Endothelial cell of umbilical vein (primary cell): ENCODE measurements around the gene CEP20. TPM values are rescaled to one million over a fixed set of nuclear protein-coding genes. Genes with fewer than 3 reads are reported as not detected.

Experiments used
- BruUV-seq: library from RNA; stranded (reverse); fragments of 400-500 nt; replicated peaks from 2 replicates; lab custom pipeline; 2021; lab: Mats Ljungman, UMichigan
- CTCF ChIA-PET: fragments of 300-600, 350-600 bp; sonication (Branson Sonifier 250); formaldehyde crosslinking; loops from one replicate; lab custom pipeline; 2021; ENCODE audit warnings: antibody characterized with exemption, inconsistent platforms; lab: Charles Lee
- POLR2A ChIA-PET: fragments of 300-600, 350-600 bp; sonication (Branson Sonifier 250); formaldehyde crosslinking; loops from one replicate; lab custom pipeline; 2021; ENCODE audit warnings: antibody characterized with exemption, inconsistent platforms; lab: Charles Lee
- DNase-seq: peaks from one replicate; pipeline ENCODE4 v3.0.0-alpha.2; 2011; ENCODE audit warnings: low read depth, low spot score
- FAIRE-seq: peaks from 2 replicates; lab custom pipeline; 2011; peaks lifted over from hg19 to GRCh38; lab: Jason Lieb, UNC
- H2AFZ ChIP-seq: 2 replicates; pipeline ENCODE4 v1.6.0; 2012; ENCODE audit warnings: low read depth, low read length, control low read depth, inconsistent platforms
- H3K27ac ChIP-seq: 2 replicates; pipeline ENCODE4 v1.5.1; 2011; ENCODE audit warnings: low read depth, mild to moderate bottlenecking, control low read depth, low read length, moderate library complexity; ENCODE audit not compliant: insufficient read depth
- H3K27me3 ChIP-seq, 2 experiments: 2 replicates each; pipeline versions ENCODE4 v1.6.0 to v1.6.1; 2011; ENCODE audit warnings: low read length in 2 of 2, mixed read lengths in 1 of 2; ENCODE audit not compliant: control insufficient read depth in 2 of 2, insufficient read depth in 2 of 2
- H3K36me3 ChIP-seq, 2 experiments: 2 replicates in 1 of 2; 3 replicates in 1 of 2; pipeline ENCODE4 v1.5.1; 2011; ENCODE audit warnings: low read length in 2 of 2, mild to moderate bottlenecking in 1 of 2, moderate library complexity in 1 of 2; ENCODE audit not compliant: control insufficient read depth in 2 of 2, insufficient read depth in 2 of 2; ENCODE audit errors: extremely low read depth in 1 of 2
- H3K4me1 ChIP-seq: 3 replicates; pipeline ENCODE4 v1.5.1; 2011; ENCODE audit warnings: mild to moderate bottlenecking, low read length; ENCODE audit not compliant: control insufficient read depth, insufficient read depth; ENCODE audit errors: extremely low read depth
- H3K4me2 ChIP-seq: 2 replicates; pipeline ENCODE4 v1.6.1; 2011; ENCODE audit warnings: low read length, control low read depth, mixed read lengths; ENCODE audit not compliant: insufficient read depth
- H3K4me3 ChIP-seq, 3 experiments: fragments of 200-600 bp in 1 of 3; sonication (generic), shearing (Covaris generic) in 1 of 3; replicated peaks in 1 of 3; 2 replicates each; pipeline ENCODE4 v1.5.1; 2011 to 2016; ENCODE audit warnings: control low read depth in 3 of 3, low read length in 3 of 3, mild to moderate bottlenecking in 2 of 3, inconsistent platforms in 1 of 3, low read depth in 1 of 3, moderate library complexity in 1 of 3; ENCODE audit not compliant: insufficient read depth in 1 of 3
- H3K79me2 ChIP-seq: 2 replicates; pipeline ENCODE4 v1.6.0; 2012; ENCODE audit warnings: low read length, inconsistent platforms; ENCODE audit not compliant: control insufficient read depth, insufficient read depth
- H3K9ac ChIP-seq: replicated peaks from 2 replicates; pipeline ENCODE3; 2011; ENCODE audit warnings: low read length, control low read depth; ENCODE audit not compliant: insufficient read depth; ENCODE audit errors: extremely low read depth
- H3K9me1 ChIP-seq: replicated peaks from 3 replicates; pipeline ENCODE4 v1.6.0; 2011; ENCODE audit warnings: mild to moderate bottlenecking, low read length; ENCODE audit not compliant: control insufficient read depth, insufficient read depth; ENCODE audit errors: extremely low read depth
- H3K9me3 ChIP-seq: replicated peaks from 2 replicates; pipeline ENCODE4 v1.5.1; 2012; ENCODE audit warnings: low read length, inconsistent platforms; ENCODE audit not compliant: control insufficient read depth, insufficient read depth
- H4K20me1 ChIP-seq: replicated peaks from 2 replicates; pipeline ENCODE3; 2011; ENCODE audit warnings: mild to moderate bottlenecking, low read length; ENCODE audit not compliant: control insufficient read depth, insufficient read depth; ENCODE audit errors: extremely low read depth
- EZH2 ChIP-seq: IDR thresholded peaks from 2 replicates; pipeline ENCODE4 v1.6.1; 2012; ENCODE audit warnings: borderline replicate concordance, low read depth, mild to moderate bottlenecking, moderate library complexity, low read length, inconsistent platforms; ENCODE audit not compliant: severe bottlenecking
- FOS ChIP-seq: IDR thresholded peaks from 2 replicates; pipeline ENCODE4 v1.6.1; 2011; ENCODE audit warnings: mild to moderate bottlenecking, low read length, moderate library complexity, borderline replicate concordance; ENCODE audit not compliant: insufficient read depth
- GATA2 ChIP-seq: IDR thresholded peaks from 2 replicates; pipeline ENCODE4 v1.7.0; 2011; ENCODE audit warnings: low read depth, mild to moderate bottlenecking, moderate library complexity, mixed read lengths, low read length; ENCODE audit not compliant: insufficient read length, insufficient read depth
- JUN ChIP-seq: IDR thresholded peaks from 2 replicates; pipeline ENCODE4 v1.6.1; 2011; ENCODE audit warnings: borderline replicate concordance, low read depth; ENCODE audit not compliant: insufficient read length, insufficient read depth
- MYC ChIP-seq: IDR thresholded peaks from one replicate; pipeline ENCODE4 v1.6.1; 2011; ENCODE audit warnings: mild to moderate bottlenecking, low read depth, low read length
- POLR2A ChIP-seq: IDR thresholded peaks from 2 replicates; pipeline ENCODE4 v1.6.1; 2012; ENCODE audit warnings: low read depth, mild to moderate bottlenecking, control low read depth, low read length
- POLR2AphosphoS5 ChIP-seq: IDR thresholded peaks from 2 replicates; pipeline ENCODE4 v1.6.1; 2012; ENCODE audit warnings: low read depth, mild to moderate bottlenecking, control low read depth, low read length, moderate library complexity; ENCODE audit not compliant: insufficient read depth
- dilution Hi-C: fragments of 300-500 bp; cut with MboI; formaldehyde crosslinking; loops from one replicate; pipeline ENCODE4 v1.15.0; 2019; ENCODE audit warnings: low sequenced_read_pairs; ENCODE audit not compliant: extremely low pct_ligation_motif_present
- intact Hi-C: fragments of 100-400 bp; cut with micrococcal nuclease; formaldehyde crosslinking; loops from one replicate; pipeline ENCODE4 v1.10.0; 2022
- polyA plus RNA-seq, 4 experiments: library from polyadenylated mRNA; depleted of rRNA in 3 of 4; stranded (reverse) in 3 of 4; unstranded in 1 of 4; fragments of >200 nt; gene quantifications; 2 replicates each; pipeline versions ENCODE4 v1.2.1 to v1.2.3, GENCODE V29; 2011 to 2012; ENCODE audit warnings: missing spikeins in 1 of 4
- total RNA-seq: library from RNA; stranded (reverse); gene quantifications from 2 replicates; pipeline ENCODE4 v1.2.3, GENCODE V29; 2021
- TF ChIP-seq, protein P1 (sequence below), 2 donors: IDR thresholded peaks; 1 replicate in 1 of 2; 2 replicates in 1 of 2; pipeline ENCODE4 v1.5.1; 2011; ENCODE audit warnings: low read length in 2 of 2, mild to moderate bottlenecking in 2 of 2, moderate library complexity in 2 of 2, control low read depth in 1 of 2, inconsistent platforms in 1 of 2, low read depth in 1 of 2; ENCODE audit not compliant: insufficient read depth in 1 of 2; ENCODE audit errors: extremely low read depth in 1 of 2
- TF ChIP-seq, protein P2 (sequence below): IDR thresholded peaks from 2 replicates; pipeline ENCODE4 v1.6.1; 2011; ENCODE audit not compliant: insufficient read depth, insufficient read length

The CEP20 gene
- total and polyA plus RNA-seq, 2 donors (not counting 3 experiments of a cell fraction or from before 2014, with no cell fraction given) = 9.5 to 28.0 TPM

DNA sequence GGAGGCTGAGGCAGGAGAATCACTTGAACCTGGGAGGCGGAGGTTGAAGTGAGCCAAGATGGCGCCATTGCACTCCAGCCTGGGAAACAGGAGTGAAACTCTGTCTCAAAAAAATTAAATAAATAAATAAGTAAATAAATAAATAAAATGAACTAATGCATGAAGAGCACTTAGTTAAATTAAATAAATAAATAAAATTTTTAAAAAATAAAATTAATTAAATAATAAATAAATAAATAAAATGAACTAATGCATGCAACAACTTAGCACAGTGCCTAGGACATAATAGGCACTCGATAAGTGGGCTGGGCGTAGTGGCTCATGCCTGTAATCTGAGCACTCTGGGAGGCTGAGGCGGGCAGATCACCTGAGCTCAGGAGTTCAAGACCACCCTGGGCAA is 15.6 kb upstream of the CEP20 start:
- no TSS peak for BruUV-seq
- H3K79me2 ChIP-seq = no peaks in the 10 kb centered on the region
- CTCF ChIA-PET = interaction anchor here (0.9 to 1.3 kb wide), 2 partner anchors 36 to 82 kb away, joined by 3 to 5 read pairs; no protein-coding TSS in a partner anchor
- H3K4me2 ChIP-seq = no peak overlapping the region
- POLR2A ChIA-PET = no interaction called here
- FAIRE-seq (no peak), DNase-seq (no peak)
- dilution Hi-C loops (no loop called here), intact Hi-C loops (no loop called here)
- no peak overlapping the region for H2AFZ ChIP-seq
- no peaks in the 10 kb centered on the region for H3K4me1 ChIP-seq
- H3K27me3 ChIP-seq = no peaks in the 10 kb centered on the region
- H4K20me1 ChIP-seq = no peaks in the 10 kb centered on the region
- H3K9me1 ChIP-seq = no peaks in the 10 kb centered on the region
- H3K36me3 ChIP-seq = no peaks in the 10 kb centered on the region
- no peaks in the 10 kb centered on the region for H3K9me3 ChIP-seq
- TF ChIP-seq, protein P1, sequence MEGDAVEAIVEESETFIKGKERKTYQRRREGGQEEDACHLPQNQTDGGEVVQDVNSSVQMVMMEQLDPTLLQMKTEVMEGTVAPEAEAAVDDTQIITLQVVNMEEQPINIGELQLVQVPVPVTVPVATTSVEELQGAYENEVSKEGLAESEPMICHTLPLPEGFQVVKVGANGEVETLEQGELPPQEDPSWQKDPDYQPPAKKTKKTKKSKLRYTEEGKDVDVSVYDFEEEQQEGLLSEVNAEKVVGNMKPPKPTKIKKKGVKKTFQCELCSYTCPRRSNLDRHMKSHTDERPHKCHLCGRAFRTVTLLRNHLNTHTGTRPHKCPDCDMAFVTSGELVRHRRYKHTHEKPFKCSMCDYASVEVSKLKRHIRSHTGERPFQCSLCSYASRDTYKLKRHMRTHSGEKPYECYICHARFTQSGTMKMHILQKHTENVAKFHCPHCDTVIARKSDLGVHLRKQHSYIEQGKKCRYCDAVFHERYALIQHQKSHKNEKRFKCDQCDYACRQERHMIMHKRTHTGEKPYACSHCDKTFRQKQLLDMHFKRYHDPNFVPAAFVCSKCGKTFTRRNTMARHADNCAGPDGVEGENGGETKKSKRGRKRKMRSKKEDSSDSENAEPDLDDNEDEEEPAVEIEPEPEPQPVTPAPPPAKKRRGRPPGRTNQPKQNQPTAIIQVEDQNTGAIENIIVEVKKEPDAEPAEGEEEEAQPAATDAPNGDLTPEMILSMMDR (IDR thresholded peaks at IDR 0.05; ENCODE audit: extremely low read depth in 1 of 2, insufficient read depth in 1 of 2, low read depth in 1 of 2, low read length in 2 of 2) = no peak
- TF ChIP-seq POLR2A (no peak), JUN (no peak), EZH2 (no peak), FOS (no peak), GATA2 (no peak), POLR2AphosphoS5 (no peak), MYC (no peak)
- TF ChIP-seq, protein P2, sequence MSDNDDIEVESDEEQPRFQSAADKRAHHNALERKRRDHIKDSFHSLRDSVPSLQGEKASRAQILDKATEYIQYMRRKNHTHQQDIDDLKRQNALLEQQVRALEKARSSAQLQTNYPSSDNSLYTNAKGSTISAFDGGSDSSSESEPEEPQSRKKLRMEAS = no peak
- H3K4me3 ChIP-seq = no peak overlapping the region
- no peak overlapping the region for H3K27ac ChIP-seq
- H3K9ac ChIP-seq = no peak overlapping the region
